Left kidney (tissue), 8 donors: ENCODE measurements around the gene PAK1IP1. TPM values are rescaled to one million over a fixed set of nuclear protein-coding genes. Genes with fewer than 3 reads are reported as not detected.
A peak's percentile ranks its signal among the peaks of the same experiment; 100 is the strongest.
"Not testable (repeated sequence)": the region's sequence is repeated elsewhere in the genome, so short reads cannot be mapped to it uniquely, and the experiment has no call there.

Experiments used
- DNase-seq: peaks from one replicate; pipeline ENCODE4 v3.0.0-alpha.2; 2013
- long read RNA-seq, 8 donors: transcript quantifications; one replicate each; lab custom pipeline, GENCODE V29; 2026
- polyA plus RNA-seq: library from polyadenylated mRNA; unstranded; fragments of 120-200 nt; gene quantifications from one replicate; pipeline ENCODE4 v1.2.1, GENCODE V29; 2013; ENCODE audit not compliant: insufficient read length

PAK1IP1 gene, protein sequence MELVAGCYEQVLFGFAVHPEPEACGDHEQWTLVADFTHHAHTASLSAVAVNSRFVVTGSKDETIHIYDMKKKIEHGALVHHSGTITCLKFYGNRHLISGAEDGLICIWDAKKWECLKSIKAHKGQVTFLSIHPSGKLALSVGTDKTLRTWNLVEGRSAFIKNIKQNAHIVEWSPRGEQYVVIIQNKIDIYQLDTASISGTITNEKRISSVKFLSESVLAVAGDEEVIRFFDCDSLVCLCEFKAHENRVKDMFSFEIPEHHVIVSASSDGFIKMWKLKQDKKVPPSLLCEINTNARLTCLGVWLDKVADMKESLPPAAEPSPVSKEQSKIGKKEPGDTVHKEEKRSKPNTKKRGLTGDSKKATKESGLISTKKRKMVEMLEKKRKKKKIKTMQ
- polyA plus RNA-seq, result 22.9 TPM
- long read RNA-seq, donor 1, transcript PAK1IP1-201 (10 exons, 1,800 nt), result major isoform, 6 of 6 reads
- long read RNA-seq, donor 1, partial matches to known transcripts, result 0 of 6 reads
- long read RNA-seq, donor 1, other reads (novel, unspliced or antisense), result 0 of 6 reads
- long read RNA-seq, donor 2, transcript PAK1IP1-201 (10 exons, 1,800 nt), result major isoform, 8 of 8 reads
- long read RNA-seq, donor 2, partial matches to known transcripts, result 0 of 8 reads
- long read RNA-seq, donor 2, other reads (novel, unspliced or antisense), result 0 of 8 reads
- long read RNA-seq, donor 3, partial matches to known transcripts, result 0 of 3 reads
- long read RNA-seq, donor 3, other reads (novel, unspliced or antisense), result 0 of 3 reads
- long read RNA-seq, donor 4, result 0 reads
- long read RNA-seq, donor 5, transcript PAK1IP1-201 (10 exons, 1,800 nt), result major isoform, 16 of 16 reads
- long read RNA-seq, donor 5, partial matches to known transcripts, result 0 of 16 reads
- long read RNA-seq, donor 5, other reads (novel, unspliced or antisense), result 0 of 16 reads
- long read RNA-seq, donor 6, transcript PAK1IP1-201 (10 exons, 1,800 nt), result major isoform, 5 of 5 reads
- long read RNA-seq, donor 6, partial matches to known transcripts, result 0 of 5 reads
- long read RNA-seq, donor 6, other reads (novel, unspliced or antisense), result 0 of 5 reads
- long read RNA-seq, donor 7, transcript PAK1IP1-201 (10 exons, 1,800 nt), result major isoform, 8 of 15 reads
- long read RNA-seq, donor 7, partial matches to known transcripts, result 7 of 15 reads
- long read RNA-seq, donor 7, other reads (novel, unspliced or antisense), result 0 of 15 reads
- long read RNA-seq, donor 8, partial matches to known transcripts, result 0 of 1 reads
- long read RNA-seq, donor 8, other reads (novel, unspliced or antisense), result 0 of 1 reads

DNA sequence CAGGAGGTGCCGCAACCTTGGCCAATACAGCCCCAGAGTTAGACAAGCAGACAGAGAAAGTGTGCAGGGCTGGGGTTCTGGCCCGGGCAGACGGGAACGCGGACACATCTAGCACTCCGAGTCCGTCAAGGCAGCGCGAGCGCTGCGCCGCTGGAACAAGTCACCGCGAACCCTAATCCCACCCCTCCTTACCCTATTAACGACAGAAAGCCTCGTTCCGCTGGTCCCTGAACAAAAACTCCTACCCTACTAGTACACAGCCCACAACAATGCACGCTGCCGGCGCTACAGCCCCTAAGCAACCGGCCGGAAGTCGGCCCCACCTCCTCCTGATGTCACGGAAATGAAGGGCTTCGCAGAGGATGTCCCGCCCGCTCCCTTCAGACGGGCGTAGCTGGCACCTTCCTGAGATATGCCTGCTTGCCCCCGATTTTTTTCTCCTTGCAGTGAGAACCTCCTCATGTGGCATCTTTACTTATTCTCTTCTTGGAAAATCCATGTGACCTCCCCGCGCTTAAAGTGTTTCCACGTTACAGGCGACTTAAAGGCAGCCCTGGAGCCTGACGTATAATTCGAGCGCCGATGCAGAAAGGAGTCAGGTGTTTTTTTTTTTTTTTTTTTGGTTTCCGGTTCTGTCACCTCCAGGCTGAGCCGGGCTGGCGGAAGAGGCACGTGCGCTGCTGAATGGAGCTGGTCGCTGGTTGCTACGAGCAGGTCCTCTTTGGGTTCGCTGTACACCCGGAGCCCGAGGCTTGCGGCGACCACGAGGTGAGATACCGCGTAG, at the start of gene PAK1IP1, which contains the start of gene C6orf52:
PAK1IP1 (plus strand) TSS at position 671 of the 784 bp plus-strand sequence; CDS start at position 685, 14 bp downstream.
C6orf52 (minus strand) TSS at position 315 of the 784 bp plus-strand sequence. CDS start 7,066 bp downstream, outside the sequence.
- DNase-seq, result peak; percentile 94

DNA sequence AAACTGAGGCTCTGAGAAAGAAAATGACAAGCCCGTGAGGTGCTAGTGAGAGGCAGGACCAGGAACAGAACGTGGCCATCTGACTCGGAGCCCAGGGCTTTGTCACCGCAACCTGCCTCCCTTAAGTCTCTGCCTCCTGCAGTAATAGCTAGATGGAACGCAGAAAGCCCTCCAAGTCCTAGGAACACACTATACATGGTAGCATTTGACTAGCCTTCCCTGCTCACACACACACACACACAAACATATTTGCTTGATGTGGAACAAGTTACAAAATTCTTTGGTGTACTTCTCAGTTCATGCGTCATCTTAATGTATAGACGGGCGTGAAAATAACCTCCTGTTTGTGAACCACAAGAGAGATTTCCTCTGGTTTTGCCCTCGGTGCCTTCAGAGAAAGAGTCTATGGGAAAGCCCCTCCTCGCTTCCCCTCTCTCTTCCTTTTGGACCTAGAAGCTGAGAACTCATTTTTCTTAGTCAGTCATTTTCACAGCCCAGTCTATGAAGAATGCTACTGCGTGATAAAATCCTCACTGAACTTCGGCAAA, 39.2 kb upstream of the PAK1IP1 start:
- no peak for DNase-seq

DNA sequence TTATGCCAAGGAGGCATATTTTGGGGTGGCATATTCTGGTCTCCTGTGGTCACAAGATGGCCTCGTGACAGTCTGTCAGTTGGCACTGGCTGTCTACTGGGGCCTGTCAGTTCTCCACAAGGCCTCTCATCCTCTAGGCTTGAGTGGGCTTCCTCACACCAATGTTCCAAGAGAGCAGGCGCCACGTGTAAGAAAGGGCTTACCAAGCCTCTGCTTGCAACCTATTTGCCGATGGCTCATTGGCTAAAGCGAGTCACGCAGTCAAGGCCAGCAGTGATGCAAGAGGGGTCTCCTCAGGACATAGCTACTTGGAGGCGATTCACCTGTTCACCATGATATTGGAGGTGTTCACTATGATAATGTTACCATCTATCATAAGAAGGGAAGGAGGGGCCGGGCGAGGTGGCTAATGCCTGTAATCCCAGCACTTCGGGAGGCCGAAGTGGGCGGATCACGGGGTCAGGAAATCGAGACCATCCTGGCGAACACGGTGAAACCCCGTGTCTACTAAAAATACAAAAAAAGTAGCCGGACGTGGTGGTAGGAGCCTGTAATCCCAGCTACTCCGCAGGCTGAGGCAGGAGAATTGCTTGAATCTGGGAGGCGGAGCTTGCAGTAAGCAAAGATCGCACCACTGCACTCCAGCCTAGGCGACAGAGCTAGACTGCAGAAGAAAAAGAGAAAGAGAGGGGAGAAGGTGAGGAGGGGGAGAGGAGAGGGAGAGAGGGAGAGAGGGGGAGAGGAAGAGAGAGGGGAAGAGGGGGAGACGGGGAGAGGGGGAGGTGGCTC, 35.7 kb upstream of the PAK1IP1 start:
- DNase-seq, result no peak

DNA sequence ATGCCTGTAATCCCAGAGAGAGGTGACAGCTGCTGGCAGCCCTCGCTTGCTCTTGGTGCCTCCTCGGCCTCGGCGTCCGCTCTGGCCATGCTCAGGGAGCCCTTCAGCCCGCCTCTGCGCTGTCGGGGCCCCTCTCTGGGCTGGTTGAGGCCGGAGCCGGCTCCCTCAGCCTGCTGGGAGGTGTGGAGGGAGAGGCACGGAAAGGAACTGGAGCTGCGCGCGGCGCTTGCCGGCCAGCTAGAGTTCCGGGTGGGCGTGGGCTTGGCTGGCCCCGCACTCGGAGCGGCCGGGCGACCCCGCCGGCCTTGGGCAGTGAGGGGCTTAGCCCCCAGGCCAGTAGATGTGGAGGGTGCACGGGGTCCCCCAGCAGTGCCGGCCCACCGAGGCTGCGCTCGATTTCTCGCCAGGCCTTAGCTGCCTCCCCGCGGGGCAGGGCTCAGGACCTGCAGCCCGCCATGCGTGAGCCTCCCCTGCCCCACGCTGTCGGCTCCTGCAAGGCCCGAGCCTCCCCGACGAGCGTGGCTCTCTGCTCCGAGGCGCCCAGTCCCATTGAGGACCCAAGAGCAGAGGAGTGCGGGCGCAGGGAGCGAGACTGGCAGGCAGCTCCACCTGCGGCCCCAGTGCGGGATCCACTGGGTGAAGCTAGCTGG, 34.9 kb upstream of the PAK1IP1 start:
- DNase-seq, result no peak

DNA sequence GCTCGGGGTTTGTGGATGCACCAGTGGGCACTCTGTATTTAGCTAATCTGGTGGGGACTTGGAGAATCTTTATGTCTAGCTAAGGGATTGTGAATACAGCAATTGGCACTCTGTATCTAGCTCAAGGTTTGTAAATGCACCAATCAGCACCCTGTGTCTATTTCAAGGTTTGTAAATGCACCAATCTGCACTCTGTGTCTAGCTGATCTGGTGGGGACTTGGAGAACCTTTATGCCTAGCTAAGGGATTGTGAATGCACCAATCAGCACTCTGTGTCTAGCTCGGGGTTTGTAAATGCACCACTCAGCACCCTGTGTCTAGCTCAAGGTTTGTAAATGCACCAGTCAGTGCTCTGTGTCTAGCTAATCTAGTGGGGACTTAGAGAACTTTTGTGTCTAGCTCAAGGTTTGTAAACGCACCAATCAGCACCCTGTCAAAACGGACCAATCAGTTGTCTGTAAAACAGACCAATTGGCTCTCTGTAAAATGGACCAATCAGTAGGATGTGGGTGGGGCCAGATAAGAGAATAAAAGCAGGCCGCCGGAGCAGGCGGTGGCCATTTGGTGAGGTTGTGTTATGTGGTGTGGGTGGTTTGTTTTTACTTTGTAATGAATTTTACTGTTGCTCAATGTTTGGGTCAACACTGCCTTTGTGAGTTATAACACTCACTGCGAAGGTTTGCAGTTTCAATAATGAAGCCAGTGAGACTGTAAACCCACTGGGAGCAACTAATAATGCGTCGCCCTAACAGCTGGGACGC, 34.2 kb upstream of the PAK1IP1 start:
- not testable (repeated sequence) for DNase-seq

DNA sequence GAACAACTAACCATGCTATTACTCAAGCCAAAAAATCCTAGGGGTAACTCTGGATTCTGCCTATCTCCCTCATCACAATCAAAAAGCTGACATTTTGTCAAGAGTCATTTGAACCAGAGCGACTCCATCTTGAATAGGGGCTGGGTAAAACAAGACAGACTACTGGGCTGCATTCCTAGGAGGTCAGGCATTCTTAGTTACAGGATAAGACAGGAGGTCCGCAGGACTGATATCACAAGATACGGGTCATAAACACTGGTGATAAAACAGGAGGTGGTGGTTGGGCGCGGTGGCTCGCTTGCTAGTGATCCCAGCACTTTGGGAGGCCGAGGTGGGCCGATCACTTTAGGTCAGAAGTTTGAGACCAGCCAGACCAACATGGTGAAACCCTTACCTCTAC, 32.6 kb upstream of the PAK1IP1 start:
- DNase-seq, result no peak

DNA sequence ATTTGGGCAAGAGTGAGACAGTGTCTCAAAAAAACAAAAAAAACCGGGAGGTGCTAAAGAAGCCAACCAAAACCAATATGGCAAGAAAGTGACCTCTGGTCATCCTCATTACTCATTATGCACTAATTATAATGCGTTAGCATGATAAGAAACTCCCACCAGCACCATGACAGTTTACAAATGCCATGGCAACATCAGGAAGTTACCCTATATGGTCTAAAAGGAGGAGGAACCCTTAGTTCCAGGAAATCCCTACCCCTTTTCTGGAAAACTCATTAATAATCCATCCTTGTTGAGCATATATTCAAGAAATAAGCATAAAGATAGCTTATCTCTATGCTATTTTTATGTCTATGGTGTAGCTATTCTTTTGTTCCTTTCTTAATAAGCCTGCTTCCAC, 32.0 kb upstream of the PAK1IP1 start:
- DNase-seq, result no peak

DNA sequence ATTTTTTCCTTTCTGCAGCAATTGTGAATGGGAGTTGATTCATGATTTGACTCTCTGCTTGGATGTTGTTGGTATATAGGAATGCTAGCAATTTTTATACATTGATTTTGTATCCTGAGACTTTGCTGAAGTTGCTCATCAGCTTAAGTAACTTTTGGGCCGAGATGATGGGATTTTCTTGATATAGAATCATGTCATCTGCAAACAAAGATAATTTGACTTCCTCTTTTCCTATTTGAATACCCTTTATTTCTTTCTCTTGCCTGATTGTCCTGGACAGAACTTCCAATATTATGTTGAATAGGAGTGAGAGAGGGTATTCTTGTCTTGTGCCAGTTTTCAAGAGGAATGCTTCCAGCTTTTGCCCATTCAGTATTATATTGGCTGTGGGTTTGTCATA, 29.2 kb upstream of the PAK1IP1 start:
- not testable (repeated sequence) for DNase-seq

DNA sequence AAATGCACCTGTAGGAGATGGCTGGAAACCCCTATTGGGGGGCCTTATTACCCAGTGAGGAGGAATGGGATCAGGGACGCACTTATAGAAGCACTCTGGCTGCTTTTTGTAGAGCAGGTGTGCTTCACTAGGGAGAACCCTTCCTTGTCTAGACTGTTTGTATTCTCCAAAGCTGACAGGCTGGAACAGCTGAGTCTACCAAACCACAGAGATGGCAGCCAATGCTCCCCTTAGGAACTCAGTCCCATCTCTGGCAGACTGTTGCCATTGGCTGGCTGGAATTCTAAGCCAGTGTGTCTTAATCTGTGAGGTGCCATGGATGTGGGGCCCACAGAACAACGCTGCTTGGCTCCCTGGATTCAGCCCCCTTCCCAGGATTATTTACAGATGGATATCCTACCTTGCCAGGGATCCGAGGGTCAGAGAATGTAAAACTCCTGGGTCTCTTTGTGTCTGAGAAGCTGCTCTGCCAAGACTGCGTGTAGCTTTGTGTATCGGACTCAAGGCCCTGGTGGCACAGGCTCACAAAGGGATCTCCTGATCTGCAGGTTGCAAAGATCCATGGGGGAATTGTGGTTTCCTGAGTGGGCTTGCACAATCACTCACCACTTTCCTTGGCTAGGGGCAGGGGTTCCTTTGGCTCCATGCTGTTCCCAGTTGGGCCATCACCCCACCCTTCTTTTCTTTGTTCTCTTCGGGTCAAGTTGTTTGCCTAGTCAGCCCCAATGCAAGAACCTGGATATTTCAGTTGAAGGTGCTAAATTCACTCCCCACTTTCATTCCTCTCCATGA, 26.4 kb upstream of the PAK1IP1 start:
- DNase-seq, result no peak

DNA sequence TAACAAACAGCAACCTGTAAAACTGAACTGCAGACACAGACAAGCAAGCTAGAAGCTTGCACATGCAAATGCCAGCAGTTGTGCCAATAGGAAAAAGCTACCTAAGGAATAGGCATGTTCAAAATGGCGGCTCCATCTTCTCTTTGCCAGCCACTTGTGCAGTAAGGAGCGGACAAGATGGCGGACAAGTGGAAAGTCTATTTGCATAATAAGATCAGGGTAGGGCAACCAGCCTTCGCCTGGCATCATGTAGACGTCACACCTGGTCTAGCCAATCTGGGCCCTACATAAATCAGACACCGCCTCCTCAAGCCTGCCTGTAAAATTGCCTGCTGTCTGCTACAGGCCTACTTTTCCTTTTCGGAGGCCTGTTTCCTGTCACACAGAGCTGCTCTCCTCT, 18.4 kb upstream of the PAK1IP1 start:
- DNase-seq, result no peak

DNA sequence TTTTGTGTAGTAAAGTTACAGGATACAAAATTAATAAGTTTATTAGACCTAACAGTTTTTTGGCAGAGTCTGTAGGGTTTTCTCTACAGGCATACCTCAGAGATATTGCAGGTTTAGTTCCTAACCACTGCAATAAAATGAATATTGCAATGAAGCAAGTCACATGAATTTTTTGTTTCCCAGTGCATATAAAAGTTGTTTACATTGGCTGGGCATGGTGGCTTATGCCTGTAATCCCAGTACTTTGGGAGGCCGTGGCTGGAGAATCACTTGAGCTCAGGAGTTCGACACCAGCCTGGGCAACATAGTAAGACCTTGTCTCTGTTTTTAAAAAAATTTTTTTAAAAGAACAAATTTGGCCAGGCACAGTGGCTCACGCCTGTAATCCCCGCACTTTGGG, 16.3 kb upstream of the PAK1IP1 start:
- no peak for DNase-seq

DNA sequence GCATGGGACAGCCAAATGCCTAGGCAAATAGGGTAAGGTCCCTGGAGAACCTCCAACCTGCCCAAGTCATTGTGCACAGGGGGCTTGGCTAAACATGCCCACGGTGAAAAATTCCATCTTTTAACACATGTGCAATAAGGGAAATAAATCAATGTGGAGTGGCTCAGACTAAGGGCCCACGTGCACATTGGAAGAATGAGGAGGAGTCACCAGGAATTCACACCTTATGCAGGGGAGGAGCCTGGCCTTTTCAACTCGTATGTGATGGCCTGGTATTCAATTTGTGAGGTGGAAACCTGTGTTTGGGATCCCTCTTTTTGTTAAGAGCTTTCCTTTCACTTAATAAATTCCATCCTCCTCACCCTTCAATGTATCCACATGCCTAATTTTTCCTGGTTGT, 13.0 kb upstream of the PAK1IP1 start:
- no peak for DNase-seq

DNA sequence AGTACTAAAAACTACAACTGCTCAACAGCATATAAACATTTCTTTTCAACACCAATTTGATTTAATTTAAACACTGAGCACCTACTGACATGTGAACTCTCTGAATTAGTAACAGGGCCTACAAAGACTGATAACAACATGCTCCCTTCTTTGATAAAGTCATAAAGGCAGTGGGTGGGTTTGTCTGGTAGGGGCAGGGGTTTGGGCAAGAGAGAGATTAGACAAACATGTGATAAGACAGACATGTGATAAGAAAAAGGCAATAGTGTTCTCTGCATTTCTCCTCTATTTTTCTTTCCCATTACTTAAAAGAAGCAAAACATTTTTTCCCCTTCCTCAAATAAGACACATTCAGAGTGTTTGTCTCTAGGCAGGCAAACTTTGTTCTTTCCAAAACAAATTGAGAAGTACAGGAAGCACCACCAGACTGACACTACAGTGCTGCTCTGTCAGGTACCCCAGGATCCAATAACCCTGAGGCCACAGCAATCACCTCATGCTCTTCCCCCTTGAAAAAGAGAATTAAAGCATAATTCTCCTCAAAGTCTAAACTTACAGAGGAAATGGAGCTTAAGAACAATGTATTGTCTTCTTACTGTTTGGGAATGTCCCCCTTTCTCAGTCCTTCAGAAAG, 12.3 kb upstream of the PAK1IP1 start:
- no peak for DNase-seq

DNA sequence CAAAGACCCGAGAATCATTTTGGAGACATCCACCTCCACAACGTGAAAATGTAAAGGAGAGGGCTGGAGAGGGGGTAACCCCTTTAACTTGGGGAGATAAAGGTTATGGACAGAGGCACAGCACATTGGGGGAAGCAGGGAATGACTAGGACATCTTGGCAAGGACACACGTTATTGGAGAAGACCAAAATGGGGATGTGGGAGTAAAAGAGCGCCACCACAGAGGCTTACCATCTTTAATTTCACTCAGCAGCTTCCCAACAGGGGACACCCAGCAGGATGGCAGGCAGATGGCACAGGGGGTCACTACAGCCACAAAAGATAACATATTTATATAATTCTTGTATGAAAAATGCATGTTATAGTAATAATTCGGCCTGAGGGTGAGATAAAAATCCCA, 10.2 kb upstream of the PAK1IP1 start:
- DNase-seq, result no peak

DNA sequence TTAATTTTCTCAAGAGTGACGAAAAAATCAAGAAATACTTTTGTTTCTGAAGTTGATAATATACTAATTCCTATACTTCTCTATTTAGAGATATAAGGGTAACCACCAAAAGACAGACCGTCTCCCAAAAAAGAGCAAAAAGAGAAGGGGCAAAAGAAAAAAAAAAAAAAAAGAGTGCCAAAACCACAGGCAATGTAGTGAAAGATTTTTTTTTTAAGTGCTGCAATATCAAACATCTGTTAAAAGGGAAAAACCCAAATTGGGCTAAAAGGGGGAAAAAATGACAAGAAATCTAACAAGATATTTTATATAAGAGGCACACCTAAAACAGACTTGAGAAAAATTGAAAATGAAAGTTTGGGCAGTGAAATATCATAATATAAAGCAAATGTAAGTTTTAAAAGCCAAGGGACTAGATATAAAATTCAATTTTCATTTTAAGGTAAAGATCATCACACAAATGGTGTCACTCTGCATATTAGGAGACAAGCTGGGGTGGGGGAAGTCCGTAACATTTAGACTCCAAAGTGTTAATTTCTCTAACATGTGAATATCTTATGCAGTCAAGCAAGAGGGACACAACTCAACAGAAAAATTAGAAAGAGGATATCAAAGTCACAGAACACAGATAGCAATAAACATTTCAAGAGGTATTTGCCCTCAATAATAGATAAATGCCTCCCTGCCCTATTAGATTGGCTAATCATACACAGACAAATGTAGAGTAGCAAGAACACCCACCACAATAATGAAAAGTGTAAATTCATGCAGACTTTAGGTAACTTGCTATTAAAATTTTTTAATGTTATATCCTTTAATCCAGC, 9.5 kb upstream of the PAK1IP1 start:
- no peak for DNase-seq

DNA sequence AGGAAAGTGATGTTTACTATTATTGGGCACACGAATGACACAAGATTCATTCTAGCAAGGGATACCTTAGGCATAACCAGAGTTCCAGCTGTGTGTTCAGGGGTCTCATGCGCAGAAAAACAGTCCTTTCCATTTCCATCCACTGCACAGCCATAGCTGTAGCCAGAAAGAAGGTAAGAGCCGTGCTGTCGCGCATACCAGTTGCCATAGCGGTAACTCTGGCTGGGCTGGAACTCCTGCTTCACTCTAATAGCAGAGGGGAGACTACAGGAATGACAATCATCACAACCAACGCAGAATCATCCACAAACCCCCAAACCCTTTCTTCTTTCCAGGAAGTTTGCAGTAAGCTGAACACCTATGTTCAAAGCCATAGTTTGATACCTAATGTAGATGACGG, 7.9 kb upstream of the PAK1IP1 start:
- no peak for DNase-seq
